GM11168 (cell line): ENCODE results near the gene CLMP.

Experiments
- in situ Hi-C: fragments of 300-500 bp; cut with MboI; formaldehyde crosslinking; loops from one replicate; pipeline ENCODE4 v1.12.0; 2022; ENCODE audit warnings: low sequenced_read_pairs; ENCODE audit not compliant: unreplicated experiment

CLMP gene

GRCh38 chr11:123194337-123195187 is 486 bp downstream of the CLMP start:
- in situ Hi-C loops, result no loop called here

GRCh38 chr11:123193742-123194141 is 1.3 kb downstream of the CLMP start:
- in situ Hi-C loops, result no loop called here

GRCh38 chr11:123191939-123192338 is 3.1 kb downstream of the CLMP start:
- in situ Hi-C loops, result no loop called here

- in situ Hi-C loops, result no loop called here
Observed at GRCh38 chr11:123190518-123190917, 4.5 kb downstream of the CLMP start.

- in situ Hi-C loops, result no loop called here
Observed at GRCh38 chr11:123188508-123189165, 6.4 kb downstream of the CLMP start.

GRCh38 chr11:123187665-123188507 is 7.2 kb downstream of the CLMP start:
- in situ Hi-C loops, result no loop called here

GRCh38 chr11:123187248-123187647 is 7.8 kb downstream of the CLMP start:
- in situ Hi-C loops, result no loop called here

GRCh38 chr11:123186286-123186685 is 8.8 kb downstream of the CLMP start:
- in situ Hi-C loops, result no loop called here

- in situ Hi-C loops, result no loop called here
Observed at GRCh38 chr11:123185326-123185725, 9.7 kb downstream of the CLMP start.

GRCh38 chr11:123184531-123184930 is 10.5 kb downstream of the CLMP start:
- in situ Hi-C loops, result no loop called here

GRCh38 chr11:123183391-123184099 is 11.5 kb downstream of the CLMP start:
- in situ Hi-C loops, result no loop called here

GRCh38 chr11:123181767-123182500 is 13.1 kb downstream of the CLMP start:
- in situ Hi-C loops, result no loop called here

- in situ Hi-C loops, result no loop called here
Observed at GRCh38 chr11:123181075-123181474, 14.0 kb downstream of the CLMP start.

- in situ Hi-C loops, result no loop called here
Observed at GRCh38 chr11:123180574-123180973, 14.5 kb downstream of the CLMP start.

GRCh38 chr11:123180166-123180565 is 14.9 kb downstream of the CLMP start:
- in situ Hi-C loops, result no loop called here

GRCh38 chr11:123179586-123179985 is 15.5 kb downstream of the CLMP start:
- in situ Hi-C loops, result no loop called here

- in situ Hi-C loops, result no loop called here
Observed at GRCh38 chr11:123178186-123178585, 16.9 kb downstream of the CLMP start.

GRCh38 chr11:123176785-123177184 is 18.3 kb downstream of the CLMP start:
- in situ Hi-C loops, result no loop called here
